GM21825 (cell line): Measurements from ENCODE around the gene LZTR1.
"Not testable (repeated sequence)": the region's sequence is repeated elsewhere in the genome, so short reads cannot be mapped to it uniquely, and the experiment has no call there.

Source experiments
- ATAC-seq: cut with Tn5 transposase; IDR thresholded peaks from one replicate; pipeline ENCODE4 v1.9.1; 2021; ENCODE audit warnings: mild to moderate bottlenecking, moderate library complexity; ENCODE audit not compliant: unreplicated experiment

The LZTR1 gene

GRCh38 chr22:21030621-21031544 is 48.8 kb downstream of the LZTR1 start:
- ATAC-seq, result no peak

- no peak for ATAC-seq
These were observed 49.5 kb downstream of the LZTR1 start for GRCh38 chr22:21031545-21032036.

GRCh38 chr22:21032037-21032867 is 50.2 kb downstream of the LZTR1 start, which contains the start of gene SLC7A4:
Gene SLC7A4, minus strand, starts transcription at chr22:21032561. Its CDS starts 749 bp downstream, at chr22:21031812.
- no peak for ATAC-seq

GRCh38 chr22:21032868-21033688 is 51.0 kb downstream of the LZTR1 start:
- no peak for ATAC-seq

GRCh38 chr22:21033895-21034294 is 51.8 kb downstream of the LZTR1 start:
- ATAC-seq, result no peak

GRCh38 chr22:21034989-21035388 is 52.9 kb downstream of the LZTR1 start:
- ATAC-seq, result no peak

- ATAC-seq, result no peak
These were observed 56.3 kb downstream of the LZTR1 start for GRCh38 chr22:21038405-21038804.

- ATAC-seq, result not testable (repeated sequence)
These were observed 57.1 kb downstream of the LZTR1 start for GRCh38 chr22:21039158-21039557.

GRCh38 chr22:21041937-21042336 is 59.8 kb downstream of the LZTR1 start:
- no peak for ATAC-seq

GRCh38 chr22:21042978-21043859 is 61.1 kb downstream of the LZTR1 start:
- no peak for ATAC-seq

GRCh38 chr22:21043860-21044535 is 61.9 kb downstream of the LZTR1 start:
- ATAC-seq, result no peak

GRCh38 chr22:21044931-21045584 is 63.0 kb downstream of the LZTR1 start:
- no peak for ATAC-seq

GRCh38 chr22:21045585-21046294 is 63.6 kb downstream of the LZTR1 start, which contains the start of gene LRRC74B:
Gene LRRC74B, plus strand, starts transcription at chr22:21045946. Its CDS starts 41 bp downstream, at chr22:21045987.
- peak; percentile 76 for ATAC-seq

GRCh38 chr22:21047035-21047661 is 65.1 kb downstream of the LZTR1 start:
- no peak for ATAC-seq

- no peak for ATAC-seq
These were observed 65.6 kb downstream of the LZTR1 start for GRCh38 chr22:21047730-21048129.

- ATAC-seq, result not testable (repeated sequence)
These were observed 66.4 kb downstream of the LZTR1 start for GRCh38 chr22:21048448-21048847.
